MM.1S (cell line): ENCODE results near the gene GORAB.
A peak's percentile ranks its signal among the peaks of the same experiment; 100 is the strongest.

Experiments used
- DNase-seq: peaks from one replicate; pipeline ENCODE4 v3.0.0-alpha.2; 2015
- H2AFZ ChIP-seq: fragments of 300-600 bp; sonication (generic); 2 replicates; pipeline ENCODE4 v1.6.0; 2016; ENCODE audit warnings: antibody characterized with exemption, low read length
- H3F3A ChIP-seq: fragments of 300-600 bp; sonication (generic); 2 replicates; pipeline ENCODE4 v1.6.1; 2016; ENCODE audit warnings: mild to moderate bottlenecking, antibody characterized with exemption, low read length, moderate library complexity, mixed read lengths; ENCODE audit not compliant: insufficient read depth
- H3K27ac ChIP-seq: fragments of 300-600 bp; sonication (generic); 2 replicates; pipeline ENCODE4 v1.5.1; 2016; ENCODE audit warnings: mild to moderate bottlenecking, low read length
- H3K27me3 ChIP-seq: fragments of 300-600 bp; sonication (generic); replicated peaks from 2 replicates; pipeline ENCODE4 v1.6.0; 2016; ENCODE audit warnings: low read length; ENCODE audit not compliant: insufficient read depth
- H3K36me3 ChIP-seq: fragments of 300-600 bp; sonication (generic); replicated peaks from 2 replicates; pipeline ENCODE4 v1.6.1; 2016; ENCODE audit warnings: mild to moderate bottlenecking, low read length, mixed read lengths; ENCODE audit not compliant: insufficient read depth
- H3K4me1 ChIP-seq: fragments of 300-600 bp; sonication (generic); 2 replicates; pipeline ENCODE4 v1.6.1; 2016; ENCODE audit warnings: low read length, mixed read lengths
- H3K4me2 ChIP-seq: fragments of 300-600 bp; sonication (generic); 2 replicates; pipeline ENCODE4 v1.6.0; 2016; ENCODE audit warnings: low read depth, low read length
- H3K4me3 ChIP-seq: fragments of 300-600 bp; sonication (generic); 2 replicates; pipeline ENCODE4 v1.5.1; 2016; ENCODE audit warnings: low read length, mixed read lengths
- H3K79me2 ChIP-seq: fragments of 300-600 bp; sonication (generic); 2 replicates; pipeline ENCODE4 v1.6.1; 2016; ENCODE audit warnings: mixed run types, low read length, mixed read lengths
- H3K9ac ChIP-seq: fragments of 300-600 bp; sonication (generic); 2 replicates; pipeline ENCODE4 v1.6.1; 2016; ENCODE audit warnings: low read length, mixed read lengths
- H3K9me2 ChIP-seq: fragments of 300-600 bp; sonication (generic); replicated peaks from 2 replicates; pipeline ENCODE4 v1.6.1; 2016; ENCODE audit warnings: mild to moderate bottlenecking, low read length, mixed read lengths; ENCODE audit not compliant: insufficient read depth
- H3K9me3 ChIP-seq: fragments of 300-600 bp; sonication (generic); replicated peaks from 2 replicates; pipeline ENCODE4 v1.6.1; 2016; ENCODE audit warnings: mild to moderate bottlenecking, low read length, mixed read lengths; ENCODE audit not compliant: insufficient read depth
- H4K20me1 ChIP-seq: fragments of 300-600 bp; sonication (generic); 2 replicates; pipeline ENCODE4 v1.6.1; 2016; ENCODE audit warnings: mild to moderate bottlenecking, low read length, moderate library complexity, mixed read lengths; ENCODE audit not compliant: insufficient read depth
- CTCF ChIP-seq: fragments of 300-600 bp; sonication (generic); IDR thresholded peaks from 2 replicates; pipeline ENCODE4 v1.5.1; 2016; ENCODE audit warnings: antibody characterized with exemption, low read length, mixed read lengths
- EZH2 ChIP-seq: fragments of 300-600 bp; sonication (generic); optimal IDR thresholded peaks from 2 replicates; pipeline ENCODE3; 2017; ENCODE audit warnings: low read depth, mild to moderate bottlenecking, antibody characterized with exemption, low read length, mixed read lengths
- EZH2phosphoT487 ChIP-seq: fragments of 300-600 bp; sonication (generic); IDR thresholded peaks from 2 replicates; pipeline ENCODE4 v1.6.1; 2018; ENCODE audit warnings: antibody characterized with exemption, low read length

Gene GORAB

DNA sequence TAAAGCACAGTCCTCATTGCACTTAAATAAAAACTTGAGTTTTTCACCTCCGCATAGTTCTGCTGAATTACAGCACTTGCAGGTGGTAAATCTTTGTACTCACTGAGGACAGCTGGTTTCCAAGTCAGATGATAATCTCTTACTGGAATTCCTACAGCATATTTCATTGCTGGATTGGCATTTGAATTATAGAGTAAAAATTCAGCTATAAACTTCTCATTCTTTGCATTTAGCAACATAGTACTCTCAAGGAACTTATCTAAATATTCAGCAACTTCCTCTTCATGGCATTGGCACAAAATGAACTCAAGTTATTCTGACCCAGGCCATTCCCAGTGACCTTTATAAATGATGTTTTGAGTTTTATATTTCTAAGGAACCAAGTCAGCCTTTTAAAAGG lies 23.4 kb downstream of the GORAB start:
- Histone ChIP-seq H3K27ac (no peak overlapping the region), H3K4me2 (no peak overlapping the region), H4K20me1 (no peaks in the 10 kb centered on the region), H3K4me3 (no peak overlapping the region), H3K79me2 (no peaks in the 10 kb centered on the region), H3K9me2 (no peaks in the 10 kb centered on the region), H2AFZ (no peak overlapping the region), H3F3A (no peaks in the 10 kb centered on the region), H3K4me1 (no peaks in the 10 kb centered on the region), H3K9me3 (no peaks in the 10 kb centered on the region), H3K9ac (no peak overlapping the region), H3K36me3 (no peaks in the 10 kb centered on the region; the same call in 1 of the 2 replicates), H3K27me3 (no peaks in the 10 kb centered on the region)
- TF ChIP-seq EZH2phosphoT487 (no peak), CTCF (no peak), EZH2 (no peak)
- DNase-seq: peak; percentile 3

- H3K79me2 ChIP-seq: no peaks in the 10 kb centered on the region
- H3K9me3 ChIP-seq: no peaks in the 10 kb centered on the region
- no peaks in the 10 kb centered on the region; the same call in 1 of the 2 replicates for H3K36me3 ChIP-seq
- no peaks in the 10 kb centered on the region for H4K20me1 ChIP-seq
- no peak overlapping the region for H3K9ac ChIP-seq
- H3K9me2 ChIP-seq: no peaks in the 10 kb centered on the region
- H3F3A ChIP-seq: no peaks in the 10 kb centered on the region
- TF ChIP-seq EZH2 (no peak), CTCF (no peak), EZH2phosphoT487 (no peak)
- no peak overlapping the region for H3K27ac ChIP-seq
- H3K4me1 ChIP-seq: no peaks in the 10 kb centered on the region
- no peak overlapping the region for H3K4me2 ChIP-seq
- H3K4me3 ChIP-seq: no peak overlapping the region
- H2AFZ ChIP-seq: no peak overlapping the region
- no peak for DNase-seq
- no peaks in the 10 kb centered on the region for H3K27me3 ChIP-seq
These were observed 25.0 kb downstream of the GORAB start for GRCh38 chr1:170556917-170557316.

- Histone ChIP-seq H3K4me2 (no peak overlapping the region), H2AFZ (no peak overlapping the region), H3K9me3 (no peaks in the 10 kb centered on the region), H3K4me3 (no peak overlapping the region), H3K79me2 (no peaks in the 10 kb centered on the region), H3K9ac (no peak overlapping the region), H3F3A (no peaks in the 10 kb centered on the region), H3K9me2 (no peaks in the 10 kb centered on the region), H4K20me1 (no peaks in the 10 kb centered on the region), H3K27me3 (no peaks in the 10 kb centered on the region), H3K36me3 (no peaks in the 10 kb centered on the region), H3K27ac (no peak overlapping the region), H3K4me1 (no peaks in the 10 kb centered on the region)
- TF ChIP-seq EZH2phosphoT487 (no peak), CTCF (no peak), EZH2 (no peak)
- DNase-seq: no peak
These were observed 26.8 kb downstream of the GORAB start for GRCh38 chr1:170558731-170559130.
